Progenitor cell of endocrine pancreas (in vitro differentiated cells): ENCODE results near the gene CMIP. TPM values are rescaled to one million over a fixed set of nuclear protein-coding genes. Genes with fewer than 3 reads are reported as not detected.
"Not testable (repeated sequence)": the region's sequence is repeated elsewhere in the genome, so short reads cannot be mapped to it uniquely, and the experiment has no call there.

Experiments used
- DNase-seq: peaks from one replicate; pipeline ENCODE4 v3.0.0; 2021; ENCODE audit warnings: low spot score; ENCODE audit not compliant: unreplicated experiment
- H3K27ac Mint-ChIP-seq: 2 replicates; pipeline ENCODE4 v1.8.0; 2021; ENCODE audit warnings: mild to moderate bottlenecking, moderate library complexity, mixed read lengths
- H3K27me3 Mint-ChIP-seq: 2 replicates; pipeline ENCODE4 v1.8.0; 2021; ENCODE audit warnings: mixed read lengths
- H3K36me3 Mint-ChIP-seq: 2 replicates; pipeline ENCODE4 v1.8.0; 2022; ENCODE audit warnings: mixed read lengths; ENCODE audit not compliant: insufficient read depth
- H3K4me1 Mint-ChIP-seq: 2 replicates; pipeline ENCODE4 v1.8.0; 2021; ENCODE audit warnings: low read depth, mixed read lengths
- H3K4me3 Mint-ChIP-seq: 2 replicates; pipeline ENCODE4 v1.8.0; 2021; ENCODE audit warnings: low read depth, mild to moderate bottlenecking, moderate library complexity, mixed read lengths
- H3K9me3 Mint-ChIP-seq: 2 replicates; pipeline ENCODE4 v1.8.0; 2021; ENCODE audit warnings: low read depth, mixed read lengths
- total RNA-seq: library from RNA; stranded (reverse); gene quantifications from 2 replicates; pipeline ENCODE4 v1.2.1, GENCODE V29; 2021
- TF ChIP-seq, protein P1 (sequence below): fragments of 200-600 bp; sonication (generic); IDR thresholded peaks from one replicate; pipeline ENCODE4 v1.5.0; 2021; ENCODE audit warnings: antibody characterized with exemption, mild to moderate bottlenecking; ENCODE audit not compliant: unreplicated experiment

The CMIP gene
- total RNA-seq, 1 donor from 2014 or later = 62.7 TPM

DNA sequence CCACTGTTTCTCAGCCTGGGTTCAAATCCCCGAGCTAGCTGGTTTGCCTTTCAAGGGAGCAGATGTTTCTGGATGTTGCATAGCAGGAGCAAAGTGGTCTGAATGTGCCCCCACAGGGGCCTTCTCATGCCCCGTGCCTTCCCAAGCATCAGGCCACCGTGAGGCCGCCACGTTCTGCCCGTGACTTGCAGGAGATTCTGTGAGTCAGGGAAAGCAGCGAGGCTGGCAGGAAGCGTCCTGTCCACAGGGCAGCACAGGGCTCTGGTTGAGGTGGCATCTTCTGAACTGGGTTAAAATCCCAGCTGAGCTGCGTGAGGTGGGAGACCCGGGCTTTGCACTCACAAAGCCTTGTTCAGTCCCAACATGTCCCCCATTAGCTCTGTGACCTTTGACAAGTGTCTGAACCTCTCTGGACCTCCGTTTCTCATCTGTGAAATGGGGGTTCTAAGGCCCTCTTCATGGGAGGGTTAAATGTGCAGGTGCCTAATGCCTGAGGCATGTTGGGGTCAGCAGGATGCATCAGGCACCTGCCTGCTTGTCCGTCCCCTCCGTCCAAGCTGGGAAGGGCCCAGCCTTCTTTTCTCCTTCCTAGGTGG lies 239.7 kb downstream of the CMIP start:
- Mint-ChIP-seq H3K4me1 (no peaks in the 10 kb centered on the region), H3K9me3 (no peaks in the 10 kb centered on the region), H3K36me3 (peaks cover 5% of the 10 kb centered on the region), H3K27me3 (no peaks in the 10 kb centered on the region), H3K27ac (no peak overlapping the region), H3K4me3 (no peak overlapping the region)
- DNase-seq = no peak
- TF ChIP-seq, protein P1, sequence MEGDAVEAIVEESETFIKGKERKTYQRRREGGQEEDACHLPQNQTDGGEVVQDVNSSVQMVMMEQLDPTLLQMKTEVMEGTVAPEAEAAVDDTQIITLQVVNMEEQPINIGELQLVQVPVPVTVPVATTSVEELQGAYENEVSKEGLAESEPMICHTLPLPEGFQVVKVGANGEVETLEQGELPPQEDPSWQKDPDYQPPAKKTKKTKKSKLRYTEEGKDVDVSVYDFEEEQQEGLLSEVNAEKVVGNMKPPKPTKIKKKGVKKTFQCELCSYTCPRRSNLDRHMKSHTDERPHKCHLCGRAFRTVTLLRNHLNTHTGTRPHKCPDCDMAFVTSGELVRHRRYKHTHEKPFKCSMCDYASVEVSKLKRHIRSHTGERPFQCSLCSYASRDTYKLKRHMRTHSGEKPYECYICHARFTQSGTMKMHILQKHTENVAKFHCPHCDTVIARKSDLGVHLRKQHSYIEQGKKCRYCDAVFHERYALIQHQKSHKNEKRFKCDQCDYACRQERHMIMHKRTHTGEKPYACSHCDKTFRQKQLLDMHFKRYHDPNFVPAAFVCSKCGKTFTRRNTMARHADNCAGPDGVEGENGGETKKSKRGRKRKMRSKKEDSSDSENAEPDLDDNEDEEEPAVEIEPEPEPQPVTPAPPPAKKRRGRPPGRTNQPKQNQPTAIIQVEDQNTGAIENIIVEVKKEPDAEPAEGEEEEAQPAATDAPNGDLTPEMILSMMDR = no peak

DNA sequence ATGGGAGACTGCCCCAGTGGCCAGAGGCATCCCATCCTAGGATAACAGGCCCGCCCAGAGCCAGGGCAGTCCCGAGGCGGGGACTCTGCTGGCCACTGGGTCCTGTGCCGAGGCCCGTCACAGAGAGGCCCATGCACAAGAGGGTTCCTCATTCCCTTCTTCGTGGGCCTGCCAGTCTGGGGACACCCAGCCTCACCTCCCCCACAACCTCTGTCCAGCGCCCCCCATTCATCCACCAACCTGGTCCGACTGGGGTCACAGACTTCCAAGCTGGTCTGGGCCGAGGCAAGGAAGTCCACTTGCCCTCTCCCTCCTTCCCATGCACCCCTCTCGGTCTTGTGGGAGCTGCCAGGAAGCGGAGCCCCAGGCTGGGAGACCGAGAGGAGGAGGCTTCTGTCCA lies 240.3 kb downstream of the CMIP start:
- H3K27ac Mint-ChIP-seq = no peak overlapping the region
- no peaks in the 10 kb centered on the region for H3K9me3 Mint-ChIP-seq
- peaks cover 5% of the 10 kb centered on the region for H3K36me3 Mint-ChIP-seq
- no peaks in the 10 kb centered on the region for H3K27me3 Mint-ChIP-seq
- no peak overlapping the region for H3K4me3 Mint-ChIP-seq
- no peaks in the 10 kb centered on the region for H3K4me1 Mint-ChIP-seq
- no peak for DNase-seq
- TF ChIP-seq, protein P1 = no peak

DNA sequence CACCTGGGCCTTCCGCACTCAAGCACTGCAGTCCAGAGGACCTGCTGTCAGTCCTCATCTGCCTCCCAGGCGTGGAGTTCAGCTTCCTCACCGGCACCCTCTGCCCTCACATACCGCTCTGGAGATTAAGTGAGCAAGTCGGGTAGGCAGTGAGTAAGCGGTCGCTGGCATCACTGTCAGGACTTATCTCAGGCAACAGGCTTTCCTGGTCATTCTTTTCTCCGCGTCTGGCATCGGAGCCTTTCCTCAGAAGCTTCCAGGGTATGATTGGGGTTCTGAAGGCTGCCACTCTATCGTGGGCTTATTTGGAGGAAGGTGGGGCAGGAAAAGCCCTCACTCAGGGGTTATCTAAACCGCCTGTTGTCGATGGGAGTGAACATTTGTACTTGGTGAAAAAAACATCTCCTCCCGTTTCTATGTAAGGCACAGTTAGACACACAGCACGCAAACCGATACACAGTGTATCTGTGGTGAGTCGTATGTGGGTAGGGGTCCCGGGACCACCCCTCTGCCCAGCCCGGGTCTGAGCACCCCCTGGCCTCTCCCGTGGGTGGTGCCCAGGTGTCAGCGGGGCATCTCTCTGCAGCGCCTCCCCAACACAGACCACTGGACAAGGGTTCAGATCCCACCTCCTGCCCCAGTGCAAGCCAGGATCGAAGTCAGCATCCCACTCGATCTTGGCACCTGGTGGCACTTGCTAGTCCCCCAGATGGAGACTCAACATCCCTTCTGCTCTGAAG lies 242.0 kb downstream of the CMIP start:
- Mint-ChIP-seq H3K4me3 (no peak overlapping the region), H3K27me3 (no peaks in the 10 kb centered on the region), H3K9me3 (no peaks in the 10 kb centered on the region), H3K36me3 (peaks cover 1% of the 10 kb centered on the region), H3K27ac (no peak overlapping the region), H3K4me1 (no peaks in the 10 kb centered on the region)
- TF ChIP-seq, protein P1 = no peak
- DNase-seq = no peak

DNA sequence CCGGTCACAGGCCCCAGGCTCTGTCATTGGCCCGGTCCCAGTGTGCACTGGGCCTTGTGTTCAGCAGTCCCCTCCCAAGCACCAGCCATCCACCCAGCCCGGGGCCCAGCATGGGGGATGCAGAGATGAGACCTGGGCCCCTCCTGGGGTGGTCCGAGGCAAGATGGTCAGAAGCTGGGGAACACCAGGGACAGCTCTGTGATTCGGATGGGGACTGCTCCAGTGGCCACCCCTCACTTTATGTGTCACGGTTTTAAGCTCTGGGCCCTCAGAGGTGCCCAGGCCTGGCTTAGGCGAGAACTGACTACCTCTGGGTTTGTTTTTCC lies 242.5 kb downstream of the CMIP start:
- no peak overlapping the region for H3K27ac Mint-ChIP-seq
- DNase-seq = no peak
- TF ChIP-seq, protein P1 = no peak
- no peak overlapping the region for H3K4me3 Mint-ChIP-seq
- no peaks in the 10 kb centered on the region for H3K4me1 Mint-ChIP-seq
- no peaks in the 10 kb centered on the region for H3K27me3 Mint-ChIP-seq
- H3K9me3 Mint-ChIP-seq = no peaks in the 10 kb centered on the region
- no peaks in the 10 kb centered on the region for H3K36me3 Mint-ChIP-seq

DNA sequence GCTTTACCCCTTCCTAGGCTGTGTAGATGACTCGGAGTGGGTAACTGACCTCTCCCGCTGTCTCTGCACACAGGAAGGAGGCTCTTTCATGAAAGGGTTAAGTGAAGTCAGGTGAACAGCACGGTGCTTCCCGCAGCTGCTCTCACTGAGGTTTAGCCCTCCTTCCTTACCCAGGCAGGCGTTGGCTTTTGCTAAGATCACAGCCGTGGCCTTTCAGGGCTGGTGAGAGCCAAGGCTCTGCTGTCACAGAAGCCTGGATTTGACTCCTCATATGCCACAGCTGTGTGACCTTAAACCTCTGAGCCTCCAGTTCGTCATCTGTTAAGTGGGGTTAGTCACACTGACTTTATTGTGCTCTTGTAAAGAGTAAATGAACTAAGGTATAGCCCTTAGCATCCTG lies 243.6 kb downstream of the CMIP start:
- TF ChIP-seq, protein P1 = no peak
- peak overlapping the region; percentile 71 for H3K27ac Mint-ChIP-seq
- peaks cover 5% of the 10 kb centered on the region for H3K36me3 Mint-ChIP-seq
- H3K27me3 Mint-ChIP-seq = no peaks in the 10 kb centered on the region
- H3K9me3 Mint-ChIP-seq = no peaks in the 10 kb centered on the region
- H3K4me1 Mint-ChIP-seq = no peaks in the 10 kb centered on the region
- DNase-seq = no peak
- H3K4me3 Mint-ChIP-seq = no peak overlapping the region

DNA sequence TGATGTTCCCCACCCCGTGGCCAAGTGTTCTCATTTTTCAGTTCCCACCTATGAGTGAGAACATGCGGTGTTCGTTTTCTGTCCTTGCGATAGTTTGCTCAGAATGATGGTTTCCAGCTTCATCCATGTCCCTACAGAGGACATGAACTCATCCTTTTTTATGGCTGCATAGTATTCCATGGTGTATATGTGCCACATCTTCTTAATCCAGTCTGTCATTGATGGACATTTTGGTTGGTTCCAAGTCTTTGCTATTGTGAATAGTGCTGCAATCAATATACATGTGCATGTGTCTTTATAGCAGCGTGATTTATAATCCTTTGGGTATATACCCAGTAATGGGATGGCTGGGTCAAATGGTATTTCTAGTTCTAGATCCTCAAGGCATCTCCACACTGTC lies 244.2 kb downstream of the CMIP start:
- H3K27ac Mint-ChIP-seq, DNase-seq, H3K4me1 Mint-ChIP-seq, H3K9me3 Mint-ChIP-seq, H3K36me3 Mint-ChIP-seq, H3K27me3 Mint-ChIP-seq, H3K4me3 Mint-ChIP-seq: not testable (repeated sequence)
